A549 (cell line): ENCODE measurements around the gene APOBEC3H.
"Not testable (repeated sequence)": the region's sequence is repeated elsewhere in the genome, so short reads cannot be mapped to it uniquely, and the experiment has no call there.

Experiments used
- BHLHE40 ChIP-seq: IDR thresholded peaks from 2 replicates; pipeline ENCODE4 v1.6.1; 2012; ENCODE audit warnings: low read depth, low read length, inconsistent platforms
- CEBPB ChIP-seq, 2 experiments: fragments of >200 bp in 1 of 2; sonication (Bioruptor Twin) in 1 of 2; formaldehyde crosslinking in 1 of 2; IDR thresholded peaks; 2 replicates each; pipeline ENCODE4 v1.6.1; 2012 to 2016
- CHD4 ChIP-seq: fragments of 200-600 bp; sonication (generic); IDR thresholded peaks from 2 replicates; pipeline ENCODE4 v1.6.1; 2016; ENCODE audit warnings: antibody characterized with exemption, mild to moderate bottlenecking, borderline replicate concordance
- EHMT2 ChIP-seq: fragments of 200-600 bp; sonication (generic); IDR thresholded peaks from 2 replicates; pipeline ENCODE4 v1.6.1; 2016; ENCODE audit warnings: antibody characterized with exemption, low read depth, mild to moderate bottlenecking, moderate library complexity
- ESRRA ChIP-seq: fragments of 150-350 bp; IDR thresholded peaks from 2 replicates; pipeline ENCODE4 v1.6.1; 2014; ENCODE audit warnings: mild to moderate bottlenecking, low read length, borderline replicate concordance
- HOXA7 ChIP-seq: fragments of 250-450 bp; sonication (Bioruptor Pico); IDR thresholded peaks from 2 replicates; pipeline ENCODE4 v1.5.0; 2020; ENCODE audit warnings: mild to moderate bottlenecking, moderate library complexity
- MYC ChIP-seq: IDR thresholded peaks from 2 replicates; pipeline ENCODE4 v1.6.1; 2012; ENCODE audit warnings: mild to moderate bottlenecking, inconsistent platforms, low read length, improper control_type of control experiment, borderline replicate concordance
- NFE2L2 ChIP-seq: fragments of 150-350 bp; conservative IDR thresholded peaks from 2 replicates; pipeline ENCODE4 v1.6.1; 2014; ENCODE audit warnings: low read length
- PHF8 ChIP-seq: fragments of 200-600 bp; sonication (generic); IDR thresholded peaks from 2 replicates; pipeline ENCODE4 v1.6.1; 2016; ENCODE audit warnings: low read depth, mild to moderate bottlenecking, antibody characterized with exemption, moderate library complexity, borderline replicate concordance
- POLR2A ChIP-seq: IDR thresholded peaks from 2 replicates; pipeline ENCODE4 v1.6.1; 2012; ENCODE audit warnings: mild to moderate bottlenecking, low read length
- RAD21 ChIP-seq, 2 experiments: fragments of >200 bp in 1 of 2; sonication (Bioruptor Twin) in 1 of 2; formaldehyde crosslinking in 1 of 2; IDR thresholded peaks in 1 of 2; conservative IDR thresholded peaks in 1 of 2; 2 replicates in 1 of 2; 3 replicates in 1 of 2; pipeline ENCODE4 v1.6.1; 2012 to 2018; ENCODE audit warnings: inconsistent platforms in 1 of 2
- RCOR1 ChIP-seq: fragments of 150-350 bp; IDR thresholded peaks from 2 replicates; pipeline ENCODE4 v1.6.1; 2014; ENCODE audit warnings: antibody characterized with exemption, low read length, low read depth
- TF ChIP-seq, protein P1 (sequence below): fragments of >200 bp; sonication (Bioruptor Twin); formaldehyde crosslinking; IDR thresholded peaks from 3 replicates; pipeline ENCODE4 v1.5.1; 2016
- TF ChIP-seq, protein P2 (sequence below): fragments of 450-650 bp; IDR thresholded peaks from 2 replicates; pipeline ENCODE4 v1.6.1; 2014; ENCODE audit warnings: antibody characterized with exemption

DNA sequence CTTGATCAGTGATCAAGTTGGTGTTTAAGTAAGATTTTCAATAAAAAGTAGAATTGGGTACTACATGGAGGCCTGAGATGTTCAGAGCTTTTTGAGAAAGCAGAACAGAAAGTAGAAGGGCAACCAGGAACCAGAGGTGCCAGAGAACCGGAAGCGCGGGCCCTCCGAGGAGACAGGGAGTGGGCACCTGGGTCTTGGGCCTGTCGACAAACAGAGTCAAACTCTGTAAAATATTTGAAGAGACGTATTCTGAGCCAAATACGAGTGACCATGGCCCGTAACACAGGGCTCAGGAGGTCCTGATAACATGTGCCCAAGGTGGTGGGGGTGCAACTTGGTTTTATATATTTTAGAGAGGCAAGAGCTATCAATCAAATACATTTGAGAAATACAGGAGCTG, 33.1 kb upstream of the APOBEC3H start:
- TF ChIP-seq, protein P1, sequence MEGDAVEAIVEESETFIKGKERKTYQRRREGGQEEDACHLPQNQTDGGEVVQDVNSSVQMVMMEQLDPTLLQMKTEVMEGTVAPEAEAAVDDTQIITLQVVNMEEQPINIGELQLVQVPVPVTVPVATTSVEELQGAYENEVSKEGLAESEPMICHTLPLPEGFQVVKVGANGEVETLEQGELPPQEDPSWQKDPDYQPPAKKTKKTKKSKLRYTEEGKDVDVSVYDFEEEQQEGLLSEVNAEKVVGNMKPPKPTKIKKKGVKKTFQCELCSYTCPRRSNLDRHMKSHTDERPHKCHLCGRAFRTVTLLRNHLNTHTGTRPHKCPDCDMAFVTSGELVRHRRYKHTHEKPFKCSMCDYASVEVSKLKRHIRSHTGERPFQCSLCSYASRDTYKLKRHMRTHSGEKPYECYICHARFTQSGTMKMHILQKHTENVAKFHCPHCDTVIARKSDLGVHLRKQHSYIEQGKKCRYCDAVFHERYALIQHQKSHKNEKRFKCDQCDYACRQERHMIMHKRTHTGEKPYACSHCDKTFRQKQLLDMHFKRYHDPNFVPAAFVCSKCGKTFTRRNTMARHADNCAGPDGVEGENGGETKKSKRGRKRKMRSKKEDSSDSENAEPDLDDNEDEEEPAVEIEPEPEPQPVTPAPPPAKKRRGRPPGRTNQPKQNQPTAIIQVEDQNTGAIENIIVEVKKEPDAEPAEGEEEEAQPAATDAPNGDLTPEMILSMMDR = not testable (repeated sequence)
- TF ChIP-seq ESRRA; MYC; PHF8; RAD21 (conservative IDR thresholded peaks at IDR 0.05 in 1 of 2, IDR thresholded peaks at IDR 0.05 in 1 of 2); CEBPB (IDR thresholded peaks at IDR 0.05); POLR2A; RCOR1; NFE2L2; CHD4; EHMT2; BHLHE40; HOXA7: not testable (repeated sequence)
- TF ChIP-seq, protein P2, sequence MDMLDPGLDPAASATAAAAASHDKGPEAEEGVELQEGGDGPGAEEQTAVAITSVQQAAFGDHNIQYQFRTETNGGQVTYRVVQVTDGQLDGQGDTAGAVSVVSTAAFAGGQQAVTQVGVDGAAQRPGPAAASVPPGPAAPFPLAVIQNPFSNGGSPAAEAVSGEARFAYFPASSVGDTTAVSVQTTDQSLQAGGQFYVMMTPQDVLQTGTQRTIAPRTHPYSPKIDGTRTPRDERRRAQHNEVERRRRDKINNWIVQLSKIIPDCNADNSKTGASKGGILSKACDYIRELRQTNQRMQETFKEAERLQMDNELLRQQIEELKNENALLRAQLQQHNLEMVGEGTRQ = not testable (repeated sequence)
